ENCODE results near the gene FIGNL2.
"Not testable (repeated sequence)": the region's sequence is repeated elsewhere in the genome, so short reads cannot be mapped to it uniquely, and the experiment has no call there.

FIGNL2 gene

DNA sequence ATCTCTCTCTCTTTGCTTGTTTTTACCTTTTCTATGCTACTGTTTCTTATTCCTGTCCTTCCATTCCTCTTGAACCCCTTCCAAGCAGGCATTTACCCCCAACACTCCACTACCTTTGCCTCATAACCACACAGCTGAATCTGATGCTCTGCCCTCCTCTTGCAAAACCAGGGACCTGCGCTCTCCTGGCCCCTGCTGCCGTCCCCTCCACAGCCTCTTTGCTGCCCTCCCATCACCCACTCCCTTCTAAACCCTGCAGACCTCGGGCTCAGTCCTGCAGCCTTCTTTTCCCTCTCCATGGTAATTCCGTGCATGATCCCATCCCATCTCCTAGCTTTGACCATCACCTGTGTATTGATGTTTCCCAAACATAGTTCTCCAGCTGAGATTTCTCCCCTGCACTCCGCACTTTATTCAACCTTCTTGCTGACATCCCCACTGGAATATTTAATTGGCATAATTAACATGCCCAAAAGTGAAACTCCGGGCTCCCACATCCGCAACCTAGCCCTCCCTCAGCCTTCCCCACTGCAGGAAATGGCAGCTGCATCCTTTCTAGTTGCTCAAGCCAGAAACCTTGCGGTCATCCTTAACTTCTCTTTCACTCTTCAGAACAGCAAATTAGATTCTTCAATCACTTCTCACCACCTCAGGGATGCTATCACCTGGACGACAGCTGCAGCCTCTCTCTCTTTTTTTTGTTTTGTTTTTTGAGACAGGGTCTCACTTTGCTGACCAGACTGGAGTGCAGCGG, 16.0 kb downstream of the FIGNL2 start:
- Mint-ChIP-seq H3K27me3 (ENCODE audit: low read depth) (peaks cover 5% of the 10 kb centered on the region), H3K9me3 (no peaks in the 10 kb centered on the region), H3K4me3 (no peak overlapping the region), H3K27ac (peak overlapping the region in 2 of 3 experiments; percentile 10 to 27), H3K36me3 (ENCODE audit: low read depth) (peaks cover 5% of the 10 kb centered on the region), H3K4me1 (peaks cover 43% of the 10 kb centered on the region)
- TF ChIP-seq, protein P1, sequence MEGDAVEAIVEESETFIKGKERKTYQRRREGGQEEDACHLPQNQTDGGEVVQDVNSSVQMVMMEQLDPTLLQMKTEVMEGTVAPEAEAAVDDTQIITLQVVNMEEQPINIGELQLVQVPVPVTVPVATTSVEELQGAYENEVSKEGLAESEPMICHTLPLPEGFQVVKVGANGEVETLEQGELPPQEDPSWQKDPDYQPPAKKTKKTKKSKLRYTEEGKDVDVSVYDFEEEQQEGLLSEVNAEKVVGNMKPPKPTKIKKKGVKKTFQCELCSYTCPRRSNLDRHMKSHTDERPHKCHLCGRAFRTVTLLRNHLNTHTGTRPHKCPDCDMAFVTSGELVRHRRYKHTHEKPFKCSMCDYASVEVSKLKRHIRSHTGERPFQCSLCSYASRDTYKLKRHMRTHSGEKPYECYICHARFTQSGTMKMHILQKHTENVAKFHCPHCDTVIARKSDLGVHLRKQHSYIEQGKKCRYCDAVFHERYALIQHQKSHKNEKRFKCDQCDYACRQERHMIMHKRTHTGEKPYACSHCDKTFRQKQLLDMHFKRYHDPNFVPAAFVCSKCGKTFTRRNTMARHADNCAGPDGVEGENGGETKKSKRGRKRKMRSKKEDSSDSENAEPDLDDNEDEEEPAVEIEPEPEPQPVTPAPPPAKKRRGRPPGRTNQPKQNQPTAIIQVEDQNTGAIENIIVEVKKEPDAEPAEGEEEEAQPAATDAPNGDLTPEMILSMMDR (IDR thresholded peaks at IDR 0.05; ENCODE audit: unreplicated experiment in 3 of 3): no peak

DNA sequence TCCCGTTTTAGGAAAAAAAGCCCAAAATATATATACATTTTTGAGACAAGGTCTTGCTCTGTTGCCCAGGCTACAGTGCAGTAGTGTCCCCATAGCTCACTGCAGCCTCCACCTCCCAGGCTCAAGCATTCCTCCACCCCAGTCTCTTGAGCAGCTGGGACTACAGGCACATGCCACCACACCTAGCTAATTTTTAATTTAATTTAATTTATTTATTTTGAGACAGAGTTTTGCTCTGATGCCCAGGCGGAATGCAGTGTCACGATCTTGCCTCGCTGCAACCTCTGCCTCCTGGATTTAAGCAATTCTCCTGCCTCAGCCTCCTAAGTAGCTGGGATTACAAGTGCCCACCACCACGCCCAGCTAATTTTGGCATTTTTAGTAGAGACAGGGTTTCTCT, 16.7 kb downstream of the FIGNL2 start:
- peak overlapping the region in 2 of 3 experiments; percentile 61 to 76 for H3K27ac Mint-ChIP-seq
- H3K4me1 Mint-ChIP-seq: peaks cover 36% of the 10 kb centered on the region
- not testable (repeated sequence) for H3K4me3 Mint-ChIP-seq; H3K36me3 Mint-ChIP-seq (ENCODE audit: low read depth); H3K9me3 Mint-ChIP-seq; H3K27me3 Mint-ChIP-seq (ENCODE audit: low read depth)

GRCh38 chr12:51829641-51830040, 18.9 kb downstream of the FIGNL2 start:
- no peaks in the 10 kb centered on the region for H3K9me3 Mint-ChIP-seq
- peaks cover 28% of the 10 kb centered on the region for H3K4me1 Mint-ChIP-seq
- TF ChIP-seq, protein P1 (IDR thresholded peaks at IDR 0.05; ENCODE audit: unreplicated experiment in 3 of 3): no peak
- peaks cover 9% of the 10 kb centered on the region for H3K27me3 Mint-ChIP-seq (ENCODE audit: low read depth)
- H3K36me3 Mint-ChIP-seq (ENCODE audit: low read depth): peaks cover 13% of the 10 kb centered on the region
- H3K4me3 Mint-ChIP-seq: no peak overlapping the region
- no peak overlapping the region for H3K27ac Mint-ChIP-seq

GRCh38 chr12:51829011-51829481, 19.5 kb downstream of the FIGNL2 start:
- TF ChIP-seq, protein P1 (IDR thresholded peaks at IDR 0.05; ENCODE audit: unreplicated experiment in 3 of 3): no peak
- Mint-ChIP-seq H3K27ac (no peak overlapping the region), H3K4me1 (peaks cover 24% of the 10 kb centered on the region), H3K36me3 (ENCODE audit: low read depth) (peaks cover 13% of the 10 kb centered on the region), H3K9me3 (no peaks in the 10 kb centered on the region), H3K4me3 (no peak overlapping the region), H3K27me3 (ENCODE audit: low read depth) (peaks cover 9% of the 10 kb centered on the region)

- TF ChIP-seq, protein P1 (IDR thresholded peaks at IDR 0.05; ENCODE audit: unreplicated experiment in 3 of 3): no peak
- Mint-ChIP-seq H3K9me3 (no peaks in the 10 kb centered on the region), H3K27ac (no peak overlapping the region), H3K36me3 (ENCODE audit: low read depth) (peaks cover 14% of the 10 kb centered on the region), H3K4me1 (peaks cover 16% of the 10 kb centered on the region), H3K4me3 (no peak overlapping the region), H3K27me3 (ENCODE audit: low read depth) (peaks cover 9% of the 10 kb centered on the region)
These were observed 20.3 kb downstream of the FIGNL2 start for GRCh38 chr12:51827925-51828818.

DNA sequence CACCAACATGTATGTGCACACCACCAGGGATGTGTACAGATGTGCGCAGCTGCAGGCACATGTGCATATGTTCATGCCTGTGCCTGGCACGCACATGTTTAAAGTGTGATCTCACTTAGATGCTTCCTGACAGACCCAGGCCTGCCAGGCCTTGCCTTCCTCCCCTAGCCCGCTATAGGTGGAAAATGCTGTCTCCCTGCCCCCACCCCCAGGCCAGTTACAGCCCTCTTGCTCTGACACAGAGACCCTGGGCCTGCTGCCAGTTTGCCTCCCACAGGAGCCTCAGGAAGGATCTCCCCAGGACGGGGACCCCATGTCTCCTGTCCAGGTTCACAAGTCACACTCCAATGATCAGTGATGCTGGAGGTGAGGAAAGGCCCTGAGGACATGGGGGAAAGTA, 21.6 kb downstream of the FIGNL2 start:
- Mint-ChIP-seq H3K36me3 (ENCODE audit: low read depth) (peaks cover 24% of the 10 kb centered on the region), H3K9me3 (no peaks in the 10 kb centered on the region)
- TF ChIP-seq, protein P1 (IDR thresholded peaks at IDR 0.05; ENCODE audit: unreplicated experiment in 3 of 3): no peak

More for the DNA sequence above, 21.6 kb downstream of the FIGNL2 start:
- Mint-ChIP-seq H3K27ac (no peak overlapping the region), H3K27me3 (ENCODE audit: low read depth) (peaks cover 9% of the 10 kb centered on the region), H3K4me1 (peaks cover 6% of the 10 kb centered on the region), H3K4me3 (no peak overlapping the region)
